ENCODE measurements around the gene ACTN2.

The ACTN2 gene

GRCh38 chr1:236717811-236718210 lies 31.5 kb downstream of the ACTN2 start:
- Histone ChIP-seq H3K9me3 (ENCODE audit: control insufficient read depth in 2 of 2, low read length in 2 of 2) (no peaks in the 10 kb centered on the region), H3K9ac (ENCODE audit: low read length in 2 of 2) (no peak overlapping the region), H3K27ac (ENCODE audit: low read length) (no peak overlapping the region), H3K27me3 (ENCODE audit: control insufficient read depth in 1 of 2, insufficient read depth in 2 of 2, low read length in 2 of 2) (peaks cover 0 to 4% of the 10 kb centered on the region in 2 donors), H3K36me3 (ENCODE audit: control insufficient read depth in 2 of 2, insufficient read depth in 2 of 2, low read length in 2 of 2) (no peaks in the 10 kb centered on the region), H3K4me3 (ENCODE audit: low read length in 2 of 2) (no peak overlapping the region), H3K4me1 (ENCODE audit: control insufficient read depth, insufficient read depth, low read length) (peaks cover 7% of the 10 kb centered on the region)

GRCh38 chr1:236718328-236718727 lies 32.0 kb downstream of the ACTN2 start:
- Histone ChIP-seq H3K9ac (ENCODE audit: low read length in 2 of 2) (no peak overlapping the region), H3K4me3 (ENCODE audit: low read length in 2 of 2) (no peak overlapping the region), H3K4me1 (ENCODE audit: control insufficient read depth, insufficient read depth, low read length) (peaks cover 7% of the 10 kb centered on the region), H3K27ac (ENCODE audit: low read length) (no peak overlapping the region), H3K36me3 (ENCODE audit: control insufficient read depth in 2 of 2, insufficient read depth in 2 of 2, low read length in 2 of 2) (no peaks in the 10 kb centered on the region), H3K9me3 (ENCODE audit: control insufficient read depth in 2 of 2, low read length in 2 of 2) (no peaks in the 10 kb centered on the region), H3K27me3 (ENCODE audit: control insufficient read depth in 1 of 2, insufficient read depth in 2 of 2, low read length in 2 of 2) (peaks cover 0 to 4% of the 10 kb centered on the region in 2 donors)

GRCh38 chr1:236720206-236720605 lies 33.9 kb downstream of the ACTN2 start:
- Histone ChIP-seq H3K9me3 (ENCODE audit: control insufficient read depth in 2 of 2, low read length in 2 of 2) (no peaks in the 10 kb centered on the region), H3K36me3 (ENCODE audit: control insufficient read depth in 2 of 2, insufficient read depth in 2 of 2, low read length in 2 of 2) (no peaks in the 10 kb centered on the region), H3K27me3 (ENCODE audit: control insufficient read depth in 1 of 2, insufficient read depth in 2 of 2, low read length in 2 of 2) (peaks cover 0 to 4% of the 10 kb centered on the region in 2 donors), H3K27ac (ENCODE audit: low read length) (no peak overlapping the region), H3K4me3 (ENCODE audit: low read length in 2 of 2) (no peak overlapping the region), H3K4me1 (ENCODE audit: control insufficient read depth, insufficient read depth, low read length) (peaks cover 7% of the 10 kb centered on the region), H3K9ac (ENCODE audit: low read length in 2 of 2) (no peak overlapping the region)

- no peak overlapping the region for H3K9ac ChIP-seq (ENCODE audit: low read length in 2 of 2)
- H3K36me3 ChIP-seq (ENCODE audit: control insufficient read depth in 2 of 2, insufficient read depth in 2 of 2, low read length in 2 of 2): no peaks in the 10 kb centered on the region
- no peaks in the 10 kb centered on the region for H3K9me3 ChIP-seq (ENCODE audit: control insufficient read depth in 2 of 2, low read length in 2 of 2)
- H3K4me3 ChIP-seq (ENCODE audit: low read length in 2 of 2): no peak overlapping the region
- no peak overlapping the region for H3K27ac ChIP-seq (ENCODE audit: low read length)
- H3K4me1 ChIP-seq (ENCODE audit: control insufficient read depth, insufficient read depth, low read length): peaks cover 7% of the 10 kb centered on the region
- H3K27me3 ChIP-seq (ENCODE audit: control insufficient read depth in 1 of 2, insufficient read depth in 2 of 2, low read length in 2 of 2): peaks cover 0 to 4% of the 10 kb centered on the region in 2 donors
Measured at GRCh38 chr1:236720611-236721010, 34.3 kb downstream of the ACTN2 start.

- no peak overlapping the region for H3K27ac ChIP-seq (ENCODE audit: low read length)
- no peaks in the 10 kb centered on the region for H3K27me3 ChIP-seq (ENCODE audit: control insufficient read depth in 1 of 2, insufficient read depth in 2 of 2, low read length in 2 of 2)
- H3K4me3 ChIP-seq (ENCODE audit: low read length in 2 of 2): no peak overlapping the region
- no peaks in the 10 kb centered on the region for H3K4me1 ChIP-seq (ENCODE audit: control insufficient read depth, insufficient read depth, low read length)
- H3K9ac ChIP-seq (ENCODE audit: low read length in 2 of 2): no peak overlapping the region
- H3K36me3 ChIP-seq (ENCODE audit: control insufficient read depth in 2 of 2, insufficient read depth in 2 of 2, low read length in 2 of 2): no peaks in the 10 kb centered on the region
- H3K9me3 ChIP-seq (ENCODE audit: control insufficient read depth in 2 of 2, low read length in 2 of 2): no peaks in the 10 kb centered on the region
Measured at GRCh38 chr1:236724049-236724448, 37.8 kb downstream of the ACTN2 start.

- no peaks in the 10 kb centered on the region for H3K9me3 ChIP-seq (ENCODE audit: control insufficient read depth in 2 of 2, low read length in 2 of 2)
- no peak overlapping the region for H3K4me3 ChIP-seq (ENCODE audit: low read length in 2 of 2)
- no peaks in the 10 kb centered on the region for H3K4me1 ChIP-seq (ENCODE audit: control insufficient read depth, insufficient read depth, low read length)
- H3K27ac ChIP-seq (ENCODE audit: low read length): no peak overlapping the region
- no peaks in the 10 kb centered on the region for H3K36me3 ChIP-seq (ENCODE audit: control insufficient read depth in 2 of 2, insufficient read depth in 2 of 2, low read length in 2 of 2)
- no peak overlapping the region for H3K9ac ChIP-seq (ENCODE audit: low read length in 2 of 2)
- H3K27me3 ChIP-seq (ENCODE audit: control insufficient read depth in 1 of 2, insufficient read depth in 2 of 2, low read length in 2 of 2): no peaks in the 10 kb centered on the region
Measured at GRCh38 chr1:236724506-236724905, 38.2 kb downstream of the ACTN2 start.

GRCh38 chr1:236725668-236726067 lies 39.4 kb downstream of the ACTN2 start:
- no peaks in the 10 kb centered on the region for H3K9me3 ChIP-seq (ENCODE audit: control insufficient read depth in 2 of 2, low read length in 2 of 2)
- H3K36me3 ChIP-seq (ENCODE audit: control insufficient read depth in 2 of 2, insufficient read depth in 2 of 2, low read length in 2 of 2): no peaks in the 10 kb centered on the region
- no peak overlapping the region for H3K27ac ChIP-seq (ENCODE audit: low read length)
- H3K4me1 ChIP-seq (ENCODE audit: control insufficient read depth, insufficient read depth, low read length): no peaks in the 10 kb centered on the region
- no peak overlapping the region for H3K9ac ChIP-seq (ENCODE audit: low read length in 2 of 2)
- H3K4me3 ChIP-seq (ENCODE audit: low read length in 2 of 2): no peak overlapping the region
- H3K27me3 ChIP-seq (ENCODE audit: control insufficient read depth in 1 of 2, insufficient read depth in 2 of 2, low read length in 2 of 2): no peaks in the 10 kb centered on the region

GRCh38 chr1:236727521-236727920 lies 41.2 kb downstream of the ACTN2 start:
- Histone ChIP-seq H3K27ac (ENCODE audit: low read length) (no peak overlapping the region), H3K9ac (ENCODE audit: low read length in 2 of 2) (no peak overlapping the region), H3K36me3 (ENCODE audit: control insufficient read depth in 2 of 2, insufficient read depth in 2 of 2, low read length in 2 of 2) (no peaks in the 10 kb centered on the region), H3K4me3 (ENCODE audit: low read length in 2 of 2) (no peak overlapping the region), H3K9me3 (ENCODE audit: control insufficient read depth in 2 of 2, low read length in 2 of 2) (no peaks in the 10 kb centered on the region), H3K27me3 (ENCODE audit: control insufficient read depth in 1 of 2, insufficient read depth in 2 of 2, low read length in 2 of 2) (no peaks in the 10 kb centered on the region), H3K4me1 (ENCODE audit: control insufficient read depth, insufficient read depth, low read length) (no peaks in the 10 kb centered on the region)

- Histone ChIP-seq H3K9me3 (ENCODE audit: control insufficient read depth in 2 of 2, low read length in 2 of 2) (no peaks in the 10 kb centered on the region), H3K36me3 (ENCODE audit: control insufficient read depth in 2 of 2, insufficient read depth in 2 of 2, low read length in 2 of 2) (no peaks in the 10 kb centered on the region), H3K4me1 (ENCODE audit: control insufficient read depth, insufficient read depth, low read length) (no peaks in the 10 kb centered on the region), H3K27me3 (ENCODE audit: control insufficient read depth in 1 of 2, insufficient read depth in 2 of 2, low read length in 2 of 2) (no peaks in the 10 kb centered on the region), H3K4me3 (ENCODE audit: low read length in 2 of 2) (no peak overlapping the region), H3K27ac (ENCODE audit: low read length) (no peak overlapping the region), H3K9ac (ENCODE audit: low read length in 2 of 2) (no peak overlapping the region)
Measured at GRCh38 chr1:236728752-236729151, 42.5 kb downstream of the ACTN2 start.

- peaks cover 0 to 4% of the 10 kb centered on the region in 2 donors for H3K36me3 ChIP-seq (ENCODE audit: control insufficient read depth in 2 of 2, insufficient read depth in 2 of 2, low read length in 2 of 2)
- H3K9me3 ChIP-seq (ENCODE audit: control insufficient read depth in 2 of 2, low read length in 2 of 2): no peaks in the 10 kb centered on the region
- no peak overlapping the region for H3K27ac ChIP-seq (ENCODE audit: low read length)
- no peaks in the 10 kb centered on the region for H3K4me1 ChIP-seq (ENCODE audit: control insufficient read depth, insufficient read depth, low read length)
- no peak overlapping the region for H3K4me3 ChIP-seq (ENCODE audit: low read length in 2 of 2)
- H3K27me3 ChIP-seq (ENCODE audit: control insufficient read depth in 1 of 2, insufficient read depth in 2 of 2, low read length in 2 of 2): no peaks in the 10 kb centered on the region
- no peak overlapping the region for H3K9ac ChIP-seq (ENCODE audit: low read length in 2 of 2)
Measured at GRCh38 chr1:236733653-236734052, 47.4 kb downstream of the ACTN2 start.

GRCh38 chr1:236734141-236734765 lies 48.0 kb downstream of the ACTN2 start:
- no peaks in the 10 kb centered on the region for H3K4me1 ChIP-seq (ENCODE audit: control insufficient read depth, insufficient read depth, low read length)
- no peak overlapping the region for H3K9ac ChIP-seq (ENCODE audit: low read length in 2 of 2)
- H3K27me3 ChIP-seq (ENCODE audit: control insufficient read depth in 1 of 2, insufficient read depth in 2 of 2, low read length in 2 of 2): no peaks in the 10 kb centered on the region
- no peak overlapping the region for H3K4me3 ChIP-seq (ENCODE audit: low read length in 2 of 2)
- no peak overlapping the region for H3K27ac ChIP-seq (ENCODE audit: low read length)
- H3K9me3 ChIP-seq (ENCODE audit: control insufficient read depth in 2 of 2, low read length in 2 of 2): no peaks in the 10 kb centered on the region
- H3K36me3 ChIP-seq (ENCODE audit: control insufficient read depth in 2 of 2, insufficient read depth in 2 of 2, low read length in 2 of 2): peaks cover 0 to 4% of the 10 kb centered on the region in 2 donors

All from stomach smooth muscle (tissue), 2 donors.